SK-N-MC (cell line): ENCODE results near the gene CPM.
A peak's percentile ranks its signal among the peaks of the same experiment; 100 is the strongest.
"Not testable (repeated sequence)": the region's sequence is repeated elsewhere in the genome, so short reads cannot be mapped to it uniquely, and the experiment has no call there.

Experiments
- DNase-seq: peaks from one replicate; pipeline ENCODE4 v3.0.0-alpha.2; 2011; ENCODE audit warnings: low read depth, low spot score
- H3K27ac ChIP-seq: fragments of 200-600 bp; sonication (generic); 2 replicates; pipeline ENCODE4 v1.5.1; 2016; ENCODE audit warnings: mixed run types
- H3K36me3 ChIP-seq: fragments of 200-600 bp; sonication (generic); 2 replicates; pipeline ENCODE4 v1.6.1; 2017; ENCODE audit warnings: antibody characterized with exemption, low read length, mixed read lengths; ENCODE audit not compliant: insufficient read depth
- H3K4me3 ChIP-seq: fragments of 200-600 bp; sonication (generic); 2 replicates; pipeline ENCODE4 v1.5.1; 2016
- H3K9ac ChIP-seq: fragments of 200-600 bp; sonication (generic); 2 replicates; pipeline ENCODE4 v1.8.0; 2017; ENCODE audit warnings: mixed run types, mixed read lengths; ENCODE audit not compliant: insufficient read length
- H3K9me3 ChIP-seq: fragments of 200-600 bp; sonication (generic); 2 replicates; pipeline ENCODE4 v1.6.1; 2017; ENCODE audit warnings: low read depth, mild to moderate bottlenecking, antibody characterized with exemption, low read length, moderate library complexity, mixed read lengths
- EZH2 ChIP-seq: fragments of 200-600 bp; sonication (generic); IDR thresholded peaks from one replicate; pipeline ENCODE4 v1.6.1; 2017; ENCODE audit warnings: antibody characterized with exemption
- FOXP2 ChIP-seq: optimal IDR thresholded peaks from 2 replicates; pipeline ENCODE3; 2011; ENCODE audit warnings: mild to moderate bottlenecking, moderate library complexity; ENCODE audit not compliant: insufficient read depth; ENCODE audit errors: extremely low read length, control extremely low read depth
- POLR2AphosphoS5 ChIP-seq: IDR thresholded peaks from 2 replicates; pipeline ENCODE4 v1.6.1; 2012; ENCODE audit warnings: mild to moderate bottlenecking, low read depth, low read length, borderline replicate concordance

The CPM gene

GRCh38 chr12:68809190-68810026 is 123.6 kb downstream of the CPM start:
- Histone ChIP-seq H3K27ac (0 out of 2 replicates have a peak overlapping the region, but pooled peaks have one; percentile 70), H3K9ac (peak overlapping the region; percentile 98), H3K4me3 (peak overlapping the region; percentile 96), H3K9me3 (no peaks in the 10 kb centered on the region), H3K36me3 (peaks cover 46% of the 10 kb centered on the region)
- no peak for TF ChIP-seq FOXP2
- no peak for TF ChIP-seq POLR2AphosphoS5
- no peak for TF ChIP-seq EZH2
- DNase-seq = no peak

DNA sequence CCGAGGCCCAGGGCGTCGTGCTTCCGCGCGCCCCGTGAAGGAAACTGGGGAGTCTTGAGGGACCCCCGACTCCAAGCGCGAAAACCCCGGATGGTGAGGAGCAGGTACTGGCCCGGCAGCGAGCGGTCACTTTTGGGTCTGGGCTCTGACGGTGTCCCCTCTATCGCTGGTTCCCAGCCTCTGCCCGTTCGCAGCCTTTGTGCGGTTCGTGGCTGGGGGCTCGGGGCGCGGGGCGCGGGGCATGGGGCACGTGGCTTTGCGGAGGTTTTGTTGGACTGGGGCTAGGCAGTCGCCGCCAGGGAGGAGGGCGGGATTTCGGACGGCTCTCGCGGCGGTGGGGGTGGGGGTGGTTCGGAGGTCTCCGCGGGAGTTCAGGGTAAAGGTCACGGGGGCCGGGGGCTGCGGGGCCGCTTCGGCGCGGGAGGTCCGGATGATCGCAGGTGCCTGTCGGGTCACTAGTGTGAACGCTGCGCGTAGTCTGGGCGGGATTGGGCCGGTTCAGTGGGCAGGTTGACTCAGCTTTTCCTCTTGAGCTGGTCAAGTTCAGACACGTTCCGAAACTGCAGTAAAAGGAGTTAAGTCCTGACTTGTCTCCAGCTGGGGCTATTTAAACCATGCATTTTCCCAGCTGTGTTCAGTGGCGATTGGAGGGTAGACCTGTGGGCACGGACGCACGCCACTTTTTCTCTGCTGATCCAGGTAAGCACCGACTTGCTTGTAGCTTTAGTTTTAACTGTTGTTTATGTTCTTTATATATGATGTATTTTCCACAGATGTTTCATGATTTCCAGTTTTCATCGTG is 124.4 kb downstream of the CPM start:
- H3K9ac ChIP-seq = peak overlapping the region; percentile 98
- H3K9me3 ChIP-seq = no peaks in the 10 kb centered on the region
- TF ChIP-seq FOXP2 (peak; percentile 0), EZH2 (no peak)
- H3K4me3 ChIP-seq = peak overlapping the region; percentile 96
- DNase-seq = no peak
- H3K27ac ChIP-seq = peak overlapping the region; percentile 70
- peaks cover 40% of the 10 kb centered on the region for H3K36me3 ChIP-seq

DNA sequence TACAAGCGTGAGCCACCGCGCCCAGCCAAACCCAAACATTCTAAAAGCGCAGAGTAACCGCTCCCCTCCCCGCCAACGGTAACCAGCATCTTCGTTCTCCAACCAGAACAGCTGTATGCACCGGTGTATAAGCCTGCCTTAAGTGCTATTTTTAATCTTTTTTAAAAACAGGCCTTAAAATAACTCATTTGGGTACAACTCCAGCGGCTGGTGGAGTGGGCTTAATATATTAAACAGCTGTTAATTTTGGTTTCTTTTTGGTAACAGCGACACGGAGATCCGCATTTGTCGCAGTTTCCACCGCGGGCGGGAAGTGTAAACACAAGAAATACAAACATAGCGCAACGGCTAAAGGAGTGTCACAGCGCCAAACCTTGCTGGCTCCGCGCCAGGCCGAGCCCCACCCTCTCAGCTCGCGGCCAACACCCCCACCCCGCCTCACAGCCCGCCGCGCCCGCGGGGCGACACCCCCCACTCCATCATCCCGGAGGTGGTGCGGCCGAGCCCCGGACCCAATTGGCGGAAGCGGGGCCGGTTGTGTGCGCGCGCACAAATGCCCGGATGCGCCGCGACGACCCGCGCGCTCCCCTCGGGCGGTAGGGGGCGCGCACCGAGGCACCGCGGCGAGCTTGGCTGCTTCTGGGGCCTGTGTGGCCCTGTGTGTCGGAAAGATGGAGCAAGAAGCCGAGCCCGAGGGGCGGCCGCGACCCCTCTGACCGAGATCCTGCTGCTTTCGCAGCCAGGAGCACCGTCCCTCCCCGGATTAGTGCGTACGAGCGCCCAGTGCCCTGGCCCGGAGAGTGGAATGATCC is 125.2 kb downstream of the CPM start, which contains the start of gene MDM2:
MDM2 (plus strand) TSS at position 602 of the 812 bp plus-strand sequence. CDS start 301 bp downstream, outside the sequence.
- Histone ChIP-seq H3K36me3 (peaks cover 32% of the 10 kb centered on the region), H3K9ac (peak within 1 kb of the TSS; percentile 98), H3K4me3 (peak within 1 kb of the TSS; percentile 96), H3K9me3 (no peaks in the 10 kb centered on the region), H3K27ac (peak within 1 kb of the TSS; percentile 70)
- peak; percentile 62 for TF ChIP-seq FOXP2
- peak; percentile 91 for TF ChIP-seq POLR2AphosphoS5
- TF ChIP-seq EZH2 = no peak
- no peak for DNase-seq

- Histone ChIP-seq H3K27ac (peak overlapping the region; percentile 47; the same call in 1 of the 2 replicates), H3K36me3 (peaks cover 27% of the 10 kb centered on the region), H3K4me3 (peak overlapping the region; percentile 96), H3K9ac (peak overlapping the region; percentile 98)
- H3K9me3 ChIP-seq, DNase-seq: not testable (repeated sequence)
Observed at GRCh38 chr12:68807274-68807575, 125.7 kb downstream of the CPM start.

GRCh38 chr12:68806488-68807237 is 126.3 kb downstream of the CPM start:
- Histone ChIP-seq H3K9ac (no peak overlapping the region), H3K36me3 (peaks cover 23% of the 10 kb centered on the region), H3K27ac (no peak overlapping the region), H3K4me3 (no peak overlapping the region), H3K9me3 (no peaks in the 10 kb centered on the region)
- TF ChIP-seq POLR2AphosphoS5 (no peak), EZH2 (no peak)
- DNase-seq = no peak

GRCh38 chr12:68805592-68806120 is 127.3 kb downstream of the CPM start:
- no peak overlapping the region for H3K4me3 ChIP-seq
- H3K9ac ChIP-seq = no peak overlapping the region
- H3K27ac ChIP-seq = peak overlapping the region; percentile 54; the same call in 1 of the 2 replicates
- no peak for DNase-seq
- H3K36me3 ChIP-seq = peaks cover 14% of the 10 kb centered on the region
- no peaks in the 10 kb centered on the region for H3K9me3 ChIP-seq
- TF ChIP-seq EZH2 = no peak
- TF ChIP-seq POLR2AphosphoS5 = no peak
- TF ChIP-seq FOXP2 = no peak

DNA sequence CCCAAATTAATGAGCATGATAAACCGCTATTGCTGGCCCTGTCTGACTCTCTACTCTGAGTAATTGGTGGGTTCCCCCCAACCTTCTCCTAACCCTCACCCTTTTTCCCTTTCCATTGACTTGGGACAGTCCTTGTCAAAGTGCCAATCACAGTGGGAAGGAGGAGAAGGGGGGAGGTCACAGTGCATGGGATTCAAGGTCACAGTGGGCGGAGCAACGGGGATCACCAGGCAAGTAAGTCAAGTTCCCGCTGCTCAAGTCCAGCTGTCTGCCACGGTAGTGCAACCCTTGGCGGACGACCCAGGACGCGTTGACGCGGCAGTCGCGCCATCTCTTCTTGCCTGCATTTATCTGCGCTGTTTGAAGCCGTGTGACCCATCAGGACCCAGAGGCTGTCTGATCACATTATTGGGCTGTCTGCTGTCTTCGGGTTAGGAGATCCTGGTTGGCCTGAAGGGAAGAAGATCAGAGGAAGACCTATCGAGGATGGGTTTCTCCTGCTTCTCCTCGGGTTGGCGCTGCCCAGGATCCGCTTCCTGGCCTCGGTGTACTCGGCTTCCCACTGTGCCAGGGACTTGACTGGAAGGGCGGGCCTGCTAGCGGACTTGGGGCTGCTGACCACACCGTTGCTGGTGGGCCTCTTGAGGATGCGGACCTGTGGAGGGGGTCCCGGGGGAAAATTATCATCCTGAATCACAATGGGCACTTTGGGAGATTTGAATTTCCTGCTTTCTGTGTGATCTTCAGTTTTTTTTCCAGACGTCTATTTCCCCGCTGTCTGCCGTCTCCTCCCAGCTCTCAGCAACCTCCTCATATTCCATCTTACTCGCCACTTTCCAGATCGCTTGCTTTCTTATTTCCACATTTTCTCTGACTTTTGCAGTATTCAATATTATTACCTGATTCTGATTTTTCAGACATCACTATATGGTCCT is 128.0 kb downstream of the CPM start:
- DNase-seq = no peak
- no peak overlapping the region for H3K9ac ChIP-seq
- H3K27ac ChIP-seq = no peak overlapping the region
- H3K9me3 ChIP-seq = no peaks in the 10 kb centered on the region
- H3K4me3 ChIP-seq = no peak overlapping the region
- H3K36me3 ChIP-seq = peaks cover 8% of the 10 kb centered on the region
- TF ChIP-seq FOXP2 (no peak), EZH2 (no peak), POLR2AphosphoS5 (no peak)
